Ovary (tissue), 3 donors: ENCODE results near the gene CAPNS1.

Source experiments
- CTCF ChIP-seq, 3 donors: fragments of 450-650 bp in 2 of 3; fragments of 200-600 bp in 1 of 3; IDR thresholded peaks; one replicate each; pipeline versions ENCODE4 v1.5.1 to v1.8.0; 2016 to 2022; ENCODE audit warnings: antibody characterized with exemption in 3 of 3, mild to moderate bottlenecking in 1 of 3
- EP300 ChIP-seq: sonication (generic); formaldehyde crosslinking; IDR thresholded peaks from one replicate; pipeline ENCODE4 v1.6.1; 2017; ENCODE audit warnings: antibody characterized with exemption
- POLR2A ChIP-seq: fragments of 450-650 bp; IDR thresholded peaks from one replicate; pipeline ENCODE4 v1.6.1; 2017; ENCODE audit warnings: antibody characterized with exemption, mild to moderate bottlenecking, moderate library complexity
- donor health status: DM: no; HTN: no; CAD: no.

- TF ChIP-seq POLR2A (no peak), CTCF (IDR thresholded peaks at IDR 0.05) (no peak), EP300 (no peak)
Observed at GRCh38 chr19:36093687-36094086, 46.2 kb upstream of the CAPNS1 start.
